WERI-Rb-1 (cell line): ENCODE results near the gene OSBPL6.
"Not testable (repeated sequence)": the region's sequence is repeated elsewhere in the genome, so short reads cannot be mapped to it uniquely, and the experiment has no call there.

Experiments
- DNase-seq: peaks from one replicate; pipeline ENCODE4 v3.0.0-alpha.2; 2020
- H3K27ac ChIP-seq: fragments of 250-450 bp; sonication (Bioruptor Pico); 2 replicates; pipeline ENCODE4 v1.5.1; 2020; ENCODE audit warnings: mild to moderate bottlenecking, moderate library complexity
- H3K27me3 ChIP-seq: fragments of 250-450 bp; sonication (Bioruptor Pico); 2 replicates; pipeline ENCODE4 v1.5.1; 2021; ENCODE audit warnings: mild to moderate bottlenecking, low read depth, moderate library complexity; ENCODE audit not compliant: insufficient read depth, severe bottlenecking
- H3K36me3 ChIP-seq: fragments of 250-450 bp; sonication (Bioruptor Pico); 2 replicates; pipeline ENCODE4 v1.5.1; 2020; ENCODE audit warnings: mild to moderate bottlenecking, moderate library complexity
- H3K4me3 ChIP-seq: 2 replicates; pipeline ENCODE4 v1.5.1; 2011; ENCODE audit warnings: low read depth, mild to moderate bottlenecking, control low read depth, low read length
- H3K9me3 ChIP-seq: fragments of 250-450 bp; sonication (Bioruptor Pico); 2 replicates; pipeline ENCODE4 v1.5.1; 2021; ENCODE audit warnings: mild to moderate bottlenecking, moderate library complexity; ENCODE audit not compliant: severe bottlenecking
- CTCF ChIP-seq: IDR thresholded peaks from 2 replicates; pipeline ENCODE4 v1.5.1; 2011; ENCODE audit warnings: low read depth, mild to moderate bottlenecking, control low read depth, inconsistent platforms, low read length

The OSBPL6 gene

GRCh38 chr2:178193496-178193822 is 853 bp upstream of the OSBPL6 start:
- Histone ChIP-seq H3K4me3 (peak overlapping the region; percentile 75), H3K9me3 (no peaks in the 10 kb centered on the region), H3K27me3 (no peaks in the 10 kb centered on the region), H3K27ac (no peak overlapping the region), H3K36me3 (no peaks in the 10 kb centered on the region)
- no peak for DNase-seq
- TF ChIP-seq CTCF = no peak

GRCh38 chr2:178194600-178195389 is 483 bp downstream of the OSBPL6 start:
- no peaks in the 10 kb centered on the region for H3K36me3 ChIP-seq
- no peaks in the 10 kb centered on the region for H3K9me3 ChIP-seq
- TF ChIP-seq CTCF = no peak
- H3K4me3 ChIP-seq = peak overlapping the region; percentile 83
- no peaks in the 10 kb centered on the region for H3K27me3 ChIP-seq
- peak overlapping the region; percentile 73 for H3K27ac ChIP-seq
- peak; percentile 48 for DNase-seq

- Histone ChIP-seq H3K9me3 (no peaks in the 10 kb centered on the region), H3K27me3 (no peaks in the 10 kb centered on the region), H3K27ac (peak overlapping the region; percentile 73; the same call in 1 of the 2 replicates), H3K4me3 (peak overlapping the region; percentile 83), H3K36me3 (no peaks in the 10 kb centered on the region)
- DNase-seq = peak; percentile 80
- TF ChIP-seq CTCF = no peak
These were observed 1.3 kb downstream of the OSBPL6 start for GRCh38 chr2:178195390-178196166.

GRCh38 chr2:178197791-178198190 is 3.5 kb downstream of the OSBPL6 start:
- TF ChIP-seq CTCF = no peak
- no peak for DNase-seq
- Histone ChIP-seq H3K4me3 (no peak overlapping the region), H3K9me3 (no peaks in the 10 kb centered on the region), H3K27ac (no peak overlapping the region), H3K36me3 (no peaks in the 10 kb centered on the region), H3K27me3 (no peaks in the 10 kb centered on the region)

- DNase-seq, H3K4me3 ChIP-seq, H3K9me3 ChIP-seq, H3K27ac ChIP-seq, H3K27me3 ChIP-seq, H3K36me3 ChIP-seq: not testable (repeated sequence)
These were observed 4.1 kb downstream of the OSBPL6 start for GRCh38 chr2:178198441-178198840.

GRCh38 chr2:178199334-178199733 is 5.0 kb downstream of the OSBPL6 start:
- Histone ChIP-seq H3K27me3 (no peaks in the 10 kb centered on the region), H3K27ac (no peak overlapping the region), H3K9me3 (no peaks in the 10 kb centered on the region), H3K4me3 (no peak overlapping the region), H3K36me3 (no peaks in the 10 kb centered on the region; the same call in 1 of the 2 replicates)
- TF ChIP-seq CTCF = no peak
- no peak for DNase-seq
